NT2/D1 (cell line): Measurements from ENCODE around the gene PCDHA6.
"Not testable (repeated sequence)": the region's sequence is repeated elsewhere in the genome, so short reads cannot be mapped to it uniquely, and the experiment has no call there.

Experiments
- DNase-seq: peaks from one replicate; pipeline ENCODE4 v3.0.0-alpha.2; 2011; ENCODE audit warnings: low read depth, low spot score
- H3K27me3 ChIP-seq: 2 replicates; pipeline ENCODE4 v1.6.0; 2011; ENCODE audit warnings: mild to moderate bottlenecking; ENCODE audit not compliant: insufficient read length, insufficient read depth
- H3K36me3 ChIP-seq: 2 replicates; pipeline ENCODE4 v1.6.1; 2011; ENCODE audit warnings: mild to moderate bottlenecking, low read length, mixed read lengths; ENCODE audit not compliant: insufficient read depth, insufficient read length
- H3K4me1 ChIP-seq: 2 replicates; pipeline ENCODE4 v1.5.1; 2011; ENCODE audit not compliant: insufficient read depth, insufficient read length
- H3K4me3 ChIP-seq: 2 replicates; pipeline ENCODE4 v1.5.1; 2011; ENCODE audit warnings: low read depth; ENCODE audit not compliant: insufficient read length
- H3K9ac ChIP-seq: 2 replicates; pipeline ENCODE4 v1.6.0; 2011; ENCODE audit warnings: low read depth; ENCODE audit not compliant: insufficient read length
- H3K9me3 ChIP-seq: 2 replicates; pipeline ENCODE4 v1.5.1; 2011; ENCODE audit warnings: mild to moderate bottlenecking, low read length; ENCODE audit not compliant: insufficient read depth
- SUZ12 ChIP-seq: IDR thresholded peaks from 2 replicates; pipeline ENCODE4 v1.6.1; 2011; ENCODE audit not compliant: insufficient read length, insufficient read depth; ENCODE audit errors: extremely low read depth
- YY1 ChIP-seq: IDR thresholded peaks from 2 replicates; pipeline ENCODE4 v1.6.1; 2011; ENCODE audit not compliant: insufficient read length, insufficient read depth
- ZNF274 ChIP-seq: IDR thresholded peaks from 2 replicates; pipeline ENCODE4 v1.6.1; 2011; ENCODE audit warnings: mild to moderate bottlenecking, low read depth, low read length

The PCDHA6 gene

DNA sequence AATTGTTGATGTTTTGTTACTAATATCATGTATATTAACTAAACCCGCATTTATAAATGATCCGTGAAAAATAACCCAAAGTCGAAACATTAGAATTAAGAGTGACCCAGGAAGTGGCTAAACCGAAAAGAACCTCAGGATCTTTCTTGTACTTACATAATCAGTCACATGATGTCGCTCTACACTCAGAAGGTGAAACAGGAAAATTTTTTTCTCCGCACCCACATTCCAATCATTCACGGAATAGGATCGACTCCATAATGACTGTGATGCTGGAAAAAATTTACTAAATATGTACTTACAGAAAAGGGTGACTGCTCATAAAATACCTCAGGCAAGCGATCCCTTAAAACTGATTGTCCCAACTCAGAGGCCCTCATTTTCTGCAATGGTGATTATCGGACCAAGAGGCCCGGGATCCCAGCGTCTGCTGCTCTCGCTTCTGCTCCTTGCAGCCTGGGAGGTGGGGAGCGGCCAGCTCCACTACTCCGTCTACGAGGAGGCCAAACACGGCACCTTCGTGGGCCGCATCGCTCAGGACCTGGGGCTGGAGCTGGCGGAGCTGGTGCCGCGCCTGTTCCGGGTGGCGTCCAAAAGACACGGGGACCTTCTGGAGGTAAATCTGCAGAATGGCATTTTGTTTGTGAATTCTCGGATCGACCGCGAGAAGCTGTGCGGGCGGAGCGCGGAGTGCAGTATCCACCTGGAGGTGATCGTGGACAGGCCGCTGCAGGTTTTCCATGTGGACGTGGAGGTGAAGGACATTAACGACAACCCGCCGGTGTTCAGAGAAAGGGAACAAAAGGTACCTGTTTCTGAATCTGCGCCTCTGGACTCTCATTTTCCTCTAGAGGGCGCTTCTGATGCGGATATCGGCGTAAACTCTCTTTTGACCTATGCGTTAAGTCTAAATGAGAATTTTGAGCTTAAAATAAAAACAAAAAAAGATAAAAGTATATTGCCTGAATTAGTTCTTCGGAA lies 47.6 kb downstream of the PCDHA6 start, which contains the start of gene PCDHA12:
Gene PCDHA12, plus strand, starts transcription at position 224 of the 981 bp plus-strand sequence. Its CDS starts 165 bp downstream, at position 389.
- DNase-seq = no peak
- H3K4me3 ChIP-seq = peak within 1 kb of the TSS; percentile 42
- no peaks in the 10 kb centered on the region for H3K27me3 ChIP-seq
- peaks cover 12% of the 10 kb centered on the region; the same call in 1 of the 2 replicates for H3K9me3 ChIP-seq
- H3K36me3 ChIP-seq = peaks cover 15% of the 10 kb centered on the region
- TF ChIP-seq YY1 (no peak), ZNF274 (no peak), SUZ12 (no peak)
- peak within 1 kb of the TSS; percentile 10 for H3K9ac ChIP-seq
- no peaks in the 10 kb centered on the region for H3K4me1 ChIP-seq

DNA sequence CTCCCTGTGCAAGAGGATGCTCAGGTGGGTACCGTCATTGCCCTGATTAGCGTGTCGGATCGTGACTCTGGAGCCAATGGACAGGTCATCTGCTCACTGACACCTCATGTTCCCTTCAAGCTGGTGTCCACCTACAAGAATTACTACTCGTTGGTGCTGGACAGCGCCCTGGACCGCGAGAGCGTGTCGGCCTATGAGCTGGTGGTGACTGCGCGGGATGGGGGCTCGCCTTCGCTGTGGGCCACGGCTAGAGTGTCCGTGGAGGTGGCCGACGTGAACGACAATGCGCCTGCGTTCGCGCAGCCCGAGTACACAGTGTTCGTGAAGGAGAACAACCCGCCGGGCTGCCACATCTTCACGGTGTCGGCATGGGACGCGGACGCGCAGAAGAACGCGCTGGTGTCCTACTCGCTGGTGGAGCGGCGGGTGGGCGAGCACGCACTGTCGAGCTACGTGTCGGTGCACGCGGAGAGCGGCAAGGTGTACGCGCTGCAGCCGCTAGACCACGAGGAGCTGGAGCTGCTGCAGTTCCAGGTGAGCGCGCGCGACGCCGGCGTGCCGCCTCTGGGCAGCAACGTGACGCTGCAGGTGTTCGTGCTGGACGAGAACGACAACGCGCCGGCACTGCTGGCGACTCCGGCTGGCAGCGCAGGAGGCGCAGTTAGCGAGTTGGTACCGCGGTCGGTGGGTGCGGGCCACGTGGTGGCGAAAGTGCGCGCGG lies 48.9 kb downstream of the PCDHA6 start:
- not testable (repeated sequence) for H3K9me3 ChIP-seq, H3K4me1 ChIP-seq, H3K36me3 ChIP-seq, DNase-seq, H3K27me3 ChIP-seq, H3K4me3 ChIP-seq, H3K9ac ChIP-seq

DNA sequence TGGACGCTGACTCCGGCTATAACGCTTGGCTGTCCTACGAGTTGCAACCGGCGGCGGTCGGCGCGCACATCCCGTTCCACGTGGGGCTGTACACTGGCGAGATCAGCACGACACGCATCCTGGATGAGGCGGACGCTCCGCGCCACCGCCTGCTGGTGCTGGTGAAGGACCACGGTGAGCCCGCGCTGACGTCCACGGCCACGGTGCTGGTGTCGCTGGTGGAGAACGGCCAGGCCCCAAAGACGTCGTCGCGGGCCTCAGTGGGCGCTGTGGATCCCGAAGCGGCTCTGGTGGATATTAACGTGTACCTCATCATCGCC lies 49.5 kb downstream of the PCDHA6 start:
- H3K9ac ChIP-seq = no peak overlapping the region
- H3K4me3 ChIP-seq = no peak overlapping the region
- TF ChIP-seq SUZ12 (no peak), ZNF274 (no peak), YY1 (no peak)
- no peak for DNase-seq
- peaks cover 10% of the 10 kb centered on the region for H3K36me3 ChIP-seq
- H3K4me1 ChIP-seq = no peaks in the 10 kb centered on the region
- no peaks in the 10 kb centered on the region for H3K27me3 ChIP-seq
- peaks cover 4% of the 10 kb centered on the region; the same call in 1 of the 2 replicates for H3K9me3 ChIP-seq
